ENCODE measurements around the gene BAIAP2.

The BAIAP2 gene

GRCh38 chr17:81124377-81124776 lies 89.4 kb downstream of the BAIAP2 start:
- no peak overlapping the region for H3K4me3 ChIP-seq (ENCODE audit: low read depth, low read length)
- in situ Hi-C loops (cut with HindIII; ENCODE audit: low sequenced_read_pairs): no loop called here
- DNase-seq (ENCODE audit: low read depth): no peak

GRCh38 chr17:81125573-81126081 lies 90.7 kb downstream of the BAIAP2 start:
- TF ChIP-seq, protein P1, sequence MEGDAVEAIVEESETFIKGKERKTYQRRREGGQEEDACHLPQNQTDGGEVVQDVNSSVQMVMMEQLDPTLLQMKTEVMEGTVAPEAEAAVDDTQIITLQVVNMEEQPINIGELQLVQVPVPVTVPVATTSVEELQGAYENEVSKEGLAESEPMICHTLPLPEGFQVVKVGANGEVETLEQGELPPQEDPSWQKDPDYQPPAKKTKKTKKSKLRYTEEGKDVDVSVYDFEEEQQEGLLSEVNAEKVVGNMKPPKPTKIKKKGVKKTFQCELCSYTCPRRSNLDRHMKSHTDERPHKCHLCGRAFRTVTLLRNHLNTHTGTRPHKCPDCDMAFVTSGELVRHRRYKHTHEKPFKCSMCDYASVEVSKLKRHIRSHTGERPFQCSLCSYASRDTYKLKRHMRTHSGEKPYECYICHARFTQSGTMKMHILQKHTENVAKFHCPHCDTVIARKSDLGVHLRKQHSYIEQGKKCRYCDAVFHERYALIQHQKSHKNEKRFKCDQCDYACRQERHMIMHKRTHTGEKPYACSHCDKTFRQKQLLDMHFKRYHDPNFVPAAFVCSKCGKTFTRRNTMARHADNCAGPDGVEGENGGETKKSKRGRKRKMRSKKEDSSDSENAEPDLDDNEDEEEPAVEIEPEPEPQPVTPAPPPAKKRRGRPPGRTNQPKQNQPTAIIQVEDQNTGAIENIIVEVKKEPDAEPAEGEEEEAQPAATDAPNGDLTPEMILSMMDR (IDR thresholded peaks at IDR 0.05; ENCODE audit: low read depth, low read length, missing control alignments): no peak
- H3K4me3 ChIP-seq (ENCODE audit: low read depth, low read length): no peak overlapping the region
- in situ Hi-C loops (cut with HindIII; ENCODE audit: low sequenced_read_pairs): no loop called here
- DNase-seq (ENCODE audit: low read depth): no peak

More at GRCh38 chr17:81124377-81124776, 89.4 kb downstream of the BAIAP2 start:
- TF ChIP-seq, protein P1 (IDR thresholded peaks at IDR 0.05; ENCODE audit: low read depth, low read length, missing control alignments): no peak

- TF ChIP-seq, protein P1 (IDR thresholded peaks at IDR 0.05; ENCODE audit: low read depth, low read length, missing control alignments): no peak
- DNase-seq (ENCODE audit: low read depth): no peak
- no peak overlapping the region for H3K4me3 ChIP-seq (ENCODE audit: low read depth, low read length)
- in situ Hi-C loops (cut with HindIII; ENCODE audit: low sequenced_read_pairs): no loop called here
Observed at GRCh38 chr17:81126281-81127132, 91.6 kb downstream of the BAIAP2 start.

DNA sequence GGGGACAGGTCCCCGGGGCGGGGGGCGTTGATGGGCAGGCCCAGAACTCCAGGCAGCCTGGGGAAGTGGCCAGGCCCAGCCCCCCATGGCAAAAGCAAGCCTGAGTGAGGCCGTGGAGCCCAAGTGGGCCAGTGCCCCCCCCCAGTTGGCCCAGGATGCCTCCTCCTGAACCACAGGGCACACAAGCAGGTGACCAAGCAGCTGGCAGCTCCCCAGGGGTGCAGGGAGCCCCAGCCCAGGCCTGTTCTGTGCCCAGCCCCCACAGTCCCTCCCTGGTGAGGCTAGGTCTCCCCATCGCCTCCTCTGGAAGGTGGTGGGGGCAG lies 92.1 kb downstream of the BAIAP2 start:
- TF ChIP-seq, protein P1 (IDR thresholded peaks at IDR 0.05; ENCODE audit: low read depth, low read length, missing control alignments): no peak
- no peak overlapping the region for H3K4me3 ChIP-seq (ENCODE audit: low read depth, low read length)
- DNase-seq (ENCODE audit: low read depth): no peak
- in situ Hi-C loops (cut with HindIII; ENCODE audit: low sequenced_read_pairs): no loop called here

DNA sequence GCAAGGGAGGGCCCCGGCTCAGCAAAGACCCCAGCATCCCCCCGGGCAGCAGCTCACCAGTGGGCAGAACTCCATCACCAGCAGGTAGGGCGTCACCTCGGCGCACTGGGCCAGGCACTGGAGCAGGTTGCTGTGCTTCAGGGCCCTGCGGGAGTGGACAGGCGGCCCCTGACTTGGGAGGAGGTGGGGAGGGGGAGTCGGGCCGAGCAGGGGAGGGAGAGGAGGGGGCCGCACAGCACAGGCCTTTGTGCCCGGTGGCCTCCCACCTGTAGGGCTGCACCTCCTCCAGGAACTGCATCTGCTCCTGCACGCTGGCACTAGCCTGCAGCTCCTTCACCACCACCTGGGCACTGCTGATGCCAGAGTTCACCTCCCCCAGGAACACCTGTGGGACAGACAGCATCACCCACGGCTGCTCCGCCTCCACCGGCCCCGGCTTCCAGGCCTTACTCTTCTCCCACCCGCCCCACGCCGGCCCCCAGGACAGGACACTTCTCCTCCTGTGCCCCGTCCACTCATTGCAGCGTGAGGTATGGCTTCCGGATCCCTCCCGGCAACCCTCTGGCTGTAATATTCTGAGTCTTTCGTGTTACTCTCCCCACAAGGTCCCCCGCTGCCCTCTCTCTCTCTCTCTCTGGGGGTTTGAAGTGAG lies 92.7 kb downstream of the BAIAP2 start:
- TF ChIP-seq, protein P1 (IDR thresholded peaks at IDR 0.05; ENCODE audit: low read depth, low read length, missing control alignments): no peak
- H3K4me3 ChIP-seq (ENCODE audit: low read depth, low read length): no peak overlapping the region
- in situ Hi-C loops (cut with HindIII; ENCODE audit: low sequenced_read_pairs): no loop called here

DNA sequence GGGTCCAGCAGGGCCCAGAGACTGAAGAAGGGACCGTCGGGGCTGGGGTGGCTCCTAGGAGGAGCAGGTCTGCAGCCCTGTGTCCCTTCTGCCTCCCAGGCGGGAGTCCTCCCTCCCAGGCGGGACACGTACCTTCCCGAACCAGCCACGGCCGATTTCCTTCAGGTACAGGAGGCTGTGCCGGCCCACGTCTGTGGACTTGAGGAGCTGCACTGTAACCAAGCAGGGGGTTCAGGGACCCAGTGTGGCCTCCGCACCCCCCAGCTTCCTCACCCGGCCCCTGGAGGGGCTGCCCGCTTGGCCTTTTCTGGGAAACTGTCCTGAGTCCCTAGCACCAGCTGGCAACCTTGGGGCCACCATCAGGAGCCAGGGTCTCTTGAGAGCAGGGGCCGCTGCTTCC lies 93.4 kb downstream of the BAIAP2 start:
- TF ChIP-seq, protein P1 (IDR thresholded peaks at IDR 0.05; ENCODE audit: low read depth, low read length, missing control alignments): no peak
- DNase-seq (ENCODE audit: low read depth): no peak
- no peak overlapping the region for H3K4me3 ChIP-seq (ENCODE audit: low read depth, low read length)
- in situ Hi-C loops (cut with HindIII; ENCODE audit: low sequenced_read_pairs): no loop called here

More for the DNA sequence above, 92.7 kb downstream of the BAIAP2 start:
- no peak for DNase-seq (ENCODE audit: low read depth)

All from astrocyte of the cerebellum (primary cell).